GM23338 (cell line): ENCODE results near the gene NFS1. TPM values are rescaled to one million over a fixed set of nuclear protein-coding genes. Genes with fewer than 3 reads are reported as not detected.

Source experiments
- ATAC-seq: fragments of 200-7000 bp; cut with Tn5 transposase; 3 replicates; pipeline ENCODE4 v1.9.1; 2020
- DNase-seq: peaks from one replicate; pipeline ENCODE4 v3.0.0-alpha.2; 2015; ENCODE audit warnings: low spot score
- H2AFZ ChIP-seq: fragments of 200-600 bp; sonication (generic); 2 replicates; pipeline ENCODE4 v1.8.0; 2016; ENCODE audit warnings: antibody characterized with exemption, mild to moderate bottlenecking, moderate library complexity
- H3F3A ChIP-seq: fragments of 200-600 bp; sonication (generic); replicated peaks from 2 replicates; pipeline ENCODE4 v1.8.0; 2017; ENCODE audit warnings: antibody characterized with exemption, mixed run types, low read depth
- H3K27ac ChIP-seq: fragments of 200-600 bp; sonication (generic); 2 replicates; pipeline ENCODE4 v1.6.1; 2016; ENCODE audit warnings: low read depth
- H3K27me3 ChIP-seq: fragments of 200-600 bp; sonication (generic); 2 replicates; pipeline ENCODE4 v1.8.0; 2016; ENCODE audit warnings: mild to moderate bottlenecking, mixed run types, moderate library complexity; ENCODE audit not compliant: insufficient read depth
- H3K36me3 ChIP-seq: fragments of 200-600 bp; sonication (generic); 2 replicates; pipeline ENCODE4 v1.8.0; 2016; ENCODE audit warnings: mild to moderate bottlenecking; ENCODE audit not compliant: insufficient read depth
- H3K4me1 ChIP-seq: fragments of 200-600 bp; sonication (generic); 2 replicates; pipeline ENCODE4 v1.8.0; 2016; ENCODE audit warnings: mild to moderate bottlenecking, moderate library complexity; ENCODE audit not compliant: insufficient read depth
- H3K4me2 ChIP-seq: fragments of 200-600 bp; sonication (generic); 2 replicates; pipeline ENCODE4 v1.7.1; 2017; ENCODE audit warnings: mixed run types
- H3K4me3 ChIP-seq: fragments of 200-600 bp; sonication (generic); 2 replicates; pipeline ENCODE4 v1.6.1; 2016; ENCODE audit warnings: mixed run types
- H3K79me2 ChIP-seq: fragments of 200-600 bp; sonication (generic); replicated peaks from 2 replicates; pipeline ENCODE4 v1.8.0; 2017; ENCODE audit warnings: mild to moderate bottlenecking; ENCODE audit not compliant: insufficient read depth
- H3K9me2 ChIP-seq: fragments of 200-600 bp; sonication (generic); 2 replicates; pipeline ENCODE4 v1.8.0; 2017; ENCODE audit not compliant: insufficient read depth
- H4K20me1 ChIP-seq: fragments of 200-600 bp; sonication (generic); replicated peaks from 2 replicates; pipeline ENCODE4 v1.8.0; 2017; ENCODE audit warnings: mild to moderate bottlenecking; ENCODE audit not compliant: insufficient read depth
- H3K27ac Mint-ChIP-seq: 2 replicates; pipeline ENCODE4 v1.8.0; 2020; ENCODE audit warnings: inconsistent platforms, mild to moderate bottlenecking, moderate library complexity, mixed read lengths
- H3K27me3 Mint-ChIP-seq: 3 replicates; pipeline ENCODE4 v1.8.0; 2022; ENCODE audit warnings: low read depth, mild to moderate bottlenecking, moderate library complexity, mixed read lengths, inconsistent platforms; ENCODE audit not compliant: insufficient read depth, poor library complexity
- H3K36me3 Mint-ChIP-seq: 3 replicates; pipeline ENCODE4 v1.8.0; 2021; ENCODE audit warnings: low read depth, mild to moderate bottlenecking, inconsistent platforms, moderate library complexity, mixed read lengths
- H3K4me1 Mint-ChIP-seq: 3 replicates; pipeline ENCODE4 v1.8.0; 2020; ENCODE audit warnings: mild to moderate bottlenecking, inconsistent platforms, mixed read lengths
- H3K4me3 Mint-ChIP-seq: 3 replicates; pipeline ENCODE4 v1.8.0; 2021; ENCODE audit warnings: moderate library complexity, mild to moderate bottlenecking, inconsistent platforms, mixed read lengths
- H3K9me3 Mint-ChIP-seq: 3 replicates; pipeline ENCODE4 v1.8.0; 2020; ENCODE audit warnings: moderate library complexity, mild to moderate bottlenecking, inconsistent platforms, mixed read lengths
- CREB1 ChIP-seq: fragments of 250-450 bp; sonication (Bioruptor Pico); IDR thresholded peaks from 2 replicates; pipeline ENCODE4 v1.5.0; 2020; ENCODE audit warnings: low read depth, mild to moderate bottlenecking, moderate library complexity
- CTCF ChIP-seq, 2 experiments: fragments of 200-600 bp in 1 of 2; sonication (generic) in 1 of 2; conservative IDR thresholded peaks; 2 replicates each; pipeline versions ENCODE4 v1.5.1 to v1.6.1; 2016 to 2017; ENCODE audit warnings: antibody characterized with exemption in 2 of 2, low read depth in 2 of 2, mild to moderate bottlenecking in 2 of 2, moderate library complexity in 1 of 2
- ETS1 ChIP-seq: IDR thresholded peaks from 2 replicates; pipeline ENCODE4 v1.6.1; 2016; ENCODE audit warnings: antibody characterized with exemption
- EZH2 ChIP-seq: fragments of 200-600 bp; sonication (generic); IDR thresholded peaks from one replicate; pipeline ENCODE4 v1.8.0; 2017; ENCODE audit warnings: antibody characterized with exemption, mild to moderate bottlenecking, low read depth; ENCODE audit not compliant: unreplicated experiment
- EZH2phosphoT487 ChIP-seq: fragments of 200-600 bp; sonication (generic); IDR thresholded peaks from one replicate; pipeline ENCODE4 v1.8.1; 2018; ENCODE audit warnings: antibody characterized with exemption; ENCODE audit not compliant: unreplicated experiment
- JUNB ChIP-seq: IDR thresholded peaks from one replicate; pipeline ENCODE4 v1.6.1; 2016; ENCODE audit warnings: antibody characterized with exemption; ENCODE audit not compliant: unreplicated experiment
- NANOG ChIP-seq: IDR thresholded peaks from 2 replicates; pipeline ENCODE4 v1.6.1; 2016; ENCODE audit warnings: antibody characterized with exemption, borderline replicate concordance
- POLR2AphosphoS5 ChIP-seq: IDR thresholded peaks from 2 replicates; pipeline ENCODE4 v1.6.1; 2016; ENCODE audit warnings: antibody characterized with exemption, low read depth
- REST ChIP-seq: IDR thresholded peaks from one replicate; pipeline ENCODE4 v1.6.1; 2018; ENCODE audit warnings: antibody characterized with exemption; ENCODE audit not compliant: unreplicated experiment
- STAT1 ChIP-seq: IDR thresholded peaks from one replicate; pipeline ENCODE4 v1.6.1; 2016; ENCODE audit warnings: antibody characterized with exemption; ENCODE audit not compliant: unreplicated experiment
- ZNF114 ChIP-seq: fragments of 250-450 bp; sonication (Bioruptor Pico); IDR thresholded peaks from 2 replicates; pipeline ENCODE4 v1.5.0; 2020; ENCODE audit warnings: mild to moderate bottlenecking, moderate library complexity
- ZNF331 ChIP-seq: fragments of 250-450 bp; sonication (Bioruptor Pico); IDR thresholded peaks from 2 replicates; pipeline ENCODE4 v1.5.0; 2020; ENCODE audit warnings: low read depth, mild to moderate bottlenecking, moderate library complexity
- ZNF462 ChIP-seq: fragments of 250-450 bp; sonication (Bioruptor Pico); IDR thresholded peaks from 2 replicates; pipeline ENCODE4 v1.5.0; 2020; ENCODE audit warnings: mild to moderate bottlenecking, moderate library complexity
- polyA plus RNA-seq: library from polyadenylated mRNA; unstranded; fragments of >200 nt; fragmentation: Nextera tagmentation; extraction: Ambion mirVana; gene quantifications from 2 replicates; pipeline ENCODE4 v1.2.1, GENCODE V29; 2016
- total RNA-seq: library from RNA; depleted of rRNA; stranded (reverse); fragments of >200 nt; shearing (Covaris generic); gene quantifications from 2 replicates; pipeline ENCODE4 v1.2.3, GENCODE V29; 2014

Gene NFS1
- total and polyA plus RNA-seq, 2 experiments from 2014 or later, result 22.8 to 35.7 TPM

- peaks cover 8% of the 10 kb centered on the region; the same call in 1 of the 2 replicates for H3F3A ChIP-seq
- no peaks in the 10 kb centered on the region for H3K9me2 ChIP-seq
- peaks cover 59% of the 10 kb centered on the region for H3K36me3 Mint-ChIP-seq
- H3K4me1 ChIP-seq, result no peaks in the 10 kb centered on the region
- H4K20me1 ChIP-seq, result peaks cover 7% of the 10 kb centered on the region
- H3K4me3 Mint-ChIP-seq, result no peak overlapping the region
- H3K79me2 ChIP-seq, result peaks cover 8% of the 10 kb centered on the region
- no peaks in the 10 kb centered on the region for H3K9me3 Mint-ChIP-seq
- ATAC-seq (no peak), DNase-seq (no peak)
- H3K27ac Mint-ChIP-seq, result no peak overlapping the region
- H3K4me3 ChIP-seq, result no peak overlapping the region
- H3K4me1 Mint-ChIP-seq, result no peaks in the 10 kb centered on the region
- peaks cover 33% of the 10 kb centered on the region for H3K36me3 ChIP-seq
- TF ChIP-seq JUNB, result no peak
- no peak for TF ChIP-seq NANOG
- no peak for TF ChIP-seq CREB1 (CRISPR knock-in tag)
- TF ChIP-seq EZH2phosphoT487, result no peak
- TF ChIP-seq ZNF331 (CRISPR knock-in tag), result no peak
- no peak for TF ChIP-seq ETS1
- no peak for TF ChIP-seq REST
- no peak for TF ChIP-seq ZNF462 (CRISPR knock-in tag)
- no peak for TF ChIP-seq ZNF114 (CRISPR knock-in tag)
- TF ChIP-seq EZH2, result no peak
- no peak for TF ChIP-seq CTCF (conservative IDR thresholded peaks at IDR 0.05; ENCODE audit: low read depth in 2 of 2)
- no peak for TF ChIP-seq POLR2AphosphoS5
- TF ChIP-seq STAT1, result no peak
- H3K4me2 ChIP-seq, result no peak overlapping the region
- no peak overlapping the region for H3K27ac ChIP-seq
- H3K27me3 ChIP-seq, result no peaks in the 10 kb centered on the region
- no peak overlapping the region for H2AFZ ChIP-seq
- peaks cover 7% of the 10 kb centered on the region for H3K27me3 Mint-ChIP-seq
Observed at GRCh38 chr20:35629427-35630145, 69.6 kb downstream of the NFS1 start.
